Middle frontal gyrus (tissue), 1 donor: ENCODE results near the gene CLN5.
"Not testable (repeated sequence)": the region's sequence is repeated elsewhere in the genome, so short reads cannot be mapped to it uniquely, and the experiment has no call there.

Experiments
- DNase-seq: peaks from one replicate; pipeline ENCODE4 v3.0.0-alpha.2; 2015; ENCODE audit warnings: low spot score; ENCODE audit errors: extremely low spot score

Gene CLN5

GRCh38 chr13:76975863-76976262 is 16.0 kb upstream of the CLN5 start:
- DNase-seq = no peak

GRCh38 chr13:76976490-76976889 is 15.4 kb upstream of the CLN5 start:
- no peak for DNase-seq

- no peak for DNase-seq
Measured at GRCh38 chr13:76976929-76977328, 15.0 kb upstream of the CLN5 start.

- peak; percentile 29 for DNase-seq
Measured at GRCh38 chr13:76980075-76980718, 11.7 kb upstream of the CLN5 start.

GRCh38 chr13:76982061-76982460 is 9.8 kb upstream of the CLN5 start:
- no peak for DNase-seq

GRCh38 chr13:76983676-76984075 is 8.2 kb upstream of the CLN5 start:
- no peak for DNase-seq

- DNase-seq = no peak
Measured at GRCh38 chr13:76991432-76991795, 467 bp upstream of the CLN5 start.

- DNase-seq = no peak
Measured at GRCh38 chr13:76992548-76993001, 694 bp downstream of the CLN5 start.

GRCh38 chr13:76993021-76993420 is 1.1 kb downstream of the CLN5 start:
- no peak for DNase-seq

- DNase-seq = no peak
Measured at GRCh38 chr13:76993473-76993872, 1.6 kb downstream of the CLN5 start.

- DNase-seq = no peak
Measured at GRCh38 chr13:76994281-76994680, 2.4 kb downstream of the CLN5 start.

GRCh38 chr13:77000475-77000874 is 8.6 kb downstream of the CLN5 start:
- no peak for DNase-seq

GRCh38 chr13:77001540-77001939 is 9.7 kb downstream of the CLN5 start:
- DNase-seq = no peak

GRCh38 chr13:77001963-77002587 is 10.2 kb downstream of the CLN5 start:
- DNase-seq = no peak

- no peak for DNase-seq
Measured at GRCh38 chr13:77002590-77003190, 10.8 kb downstream of the CLN5 start.

- DNase-seq = not testable (repeated sequence)
Measured at GRCh38 chr13:77008337-77008736, 16.5 kb downstream of the CLN5 start.

GRCh38 chr13:77009011-77009410 is 17.1 kb downstream of the CLN5 start:
- DNase-seq = no peak

GRCh38 chr13:77009719-77010118 is 17.8 kb downstream of the CLN5 start:
- not testable (repeated sequence) for DNase-seq

GRCh38 chr13:77013853-77014542 is 22.1 kb downstream of the CLN5 start:
- no peak for DNase-seq

GRCh38 chr13:77014906-77015685 is 23.2 kb downstream of the CLN5 start:
- DNase-seq = no peak

- DNase-seq = no peak
Measured at GRCh38 chr13:77016251-77016812, 24.5 kb downstream of the CLN5 start.
